HG03439 (cell line): ENCODE results near the gene GAMT.
"Not testable (repeated sequence)": the region's sequence is repeated elsewhere in the genome, so short reads cannot be mapped to it uniquely, and the experiment has no call there.

Experiments
- ATAC-seq: cut with Tn5 transposase; IDR thresholded peaks from one replicate; pipeline ENCODE4 v1.9.1; 2021; ENCODE audit warnings: mild to moderate bottlenecking, moderate library complexity; ENCODE audit not compliant: unreplicated experiment

The GAMT gene

DNA sequence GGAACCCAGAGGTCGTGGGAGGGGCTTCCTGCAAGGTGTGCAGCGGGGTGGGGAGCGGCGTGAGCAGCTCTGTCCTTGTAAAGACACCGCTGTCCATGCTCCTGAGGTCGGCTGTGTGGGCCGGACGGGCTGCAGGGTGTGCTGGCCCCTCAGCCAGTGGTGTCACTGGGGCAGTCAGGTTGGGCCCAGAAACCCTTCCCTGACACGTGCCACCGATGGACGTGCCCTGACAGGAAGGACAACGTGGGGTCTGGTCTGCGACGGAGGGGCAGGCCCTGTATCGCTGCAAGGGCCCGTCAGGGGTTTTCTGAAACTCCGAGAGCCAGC is 32.7 kb upstream of the GAMT start:
- no peak for ATAC-seq

DNA sequence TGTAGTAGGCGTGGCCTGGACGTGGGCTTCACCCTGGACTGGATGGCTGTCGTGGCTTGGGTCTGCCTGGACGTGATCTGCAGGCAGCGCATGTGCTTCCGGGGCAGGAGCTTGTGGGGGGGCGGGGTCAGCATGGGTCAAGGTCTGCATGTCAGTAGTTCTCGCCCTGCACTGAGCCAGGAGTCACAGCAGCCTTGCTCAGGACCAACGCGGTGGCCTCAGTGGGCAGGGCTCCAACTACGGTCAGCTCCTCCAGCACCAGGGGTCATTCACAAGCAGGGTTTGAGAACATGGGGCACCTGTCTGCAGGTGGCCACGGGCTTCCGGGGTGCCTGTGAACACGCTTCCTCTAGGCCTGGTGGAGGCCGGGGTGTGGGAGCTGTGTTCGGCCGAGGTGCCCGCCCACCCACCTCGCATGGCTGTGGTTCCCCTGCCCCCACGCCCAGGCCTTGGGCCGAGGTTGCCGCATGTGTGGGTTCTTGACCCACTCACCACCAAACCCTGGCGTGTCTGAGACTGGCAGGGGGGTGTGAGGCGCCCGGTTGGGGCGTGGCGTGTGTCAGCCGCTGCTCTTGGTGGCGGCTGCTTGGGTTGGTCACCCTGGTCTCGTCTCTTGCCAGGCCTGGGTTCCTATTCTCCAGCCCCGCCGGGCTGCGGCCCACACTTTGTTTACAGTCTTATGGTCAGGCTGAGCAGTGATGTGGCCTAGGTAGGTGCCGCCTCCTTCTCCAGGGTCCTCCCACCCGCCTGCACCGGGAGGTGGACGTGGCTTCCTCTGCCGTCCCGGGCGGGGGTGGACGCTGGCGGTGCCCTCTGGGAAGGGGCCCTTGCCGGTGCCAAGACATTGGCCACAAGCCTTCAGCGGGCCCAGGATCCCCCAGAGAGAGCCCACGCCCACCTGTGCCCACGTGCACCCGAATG is 32.0 kb upstream of the GAMT start:
- ATAC-seq, result no peak

DNA sequence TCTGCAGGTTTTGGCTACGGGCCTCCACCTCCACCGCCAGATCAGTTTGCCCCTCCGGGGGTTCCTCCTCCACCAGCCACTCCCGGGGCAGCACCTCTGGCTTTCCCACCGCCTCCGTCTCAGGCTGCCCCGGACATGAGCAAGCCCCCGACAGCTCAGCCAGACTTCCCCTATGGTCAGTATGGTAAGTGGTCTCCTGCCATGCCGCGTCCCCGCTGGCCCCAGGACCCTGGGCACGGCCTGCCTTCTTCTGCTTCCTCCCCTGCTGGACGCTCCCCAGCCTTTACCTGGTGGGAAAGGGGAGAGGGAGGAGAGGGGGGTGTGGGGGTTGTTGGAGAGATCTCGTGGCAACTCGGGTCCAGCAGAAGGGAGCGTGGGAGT is 31.2 kb upstream of the GAMT start:
- ATAC-seq, result no peak

DNA sequence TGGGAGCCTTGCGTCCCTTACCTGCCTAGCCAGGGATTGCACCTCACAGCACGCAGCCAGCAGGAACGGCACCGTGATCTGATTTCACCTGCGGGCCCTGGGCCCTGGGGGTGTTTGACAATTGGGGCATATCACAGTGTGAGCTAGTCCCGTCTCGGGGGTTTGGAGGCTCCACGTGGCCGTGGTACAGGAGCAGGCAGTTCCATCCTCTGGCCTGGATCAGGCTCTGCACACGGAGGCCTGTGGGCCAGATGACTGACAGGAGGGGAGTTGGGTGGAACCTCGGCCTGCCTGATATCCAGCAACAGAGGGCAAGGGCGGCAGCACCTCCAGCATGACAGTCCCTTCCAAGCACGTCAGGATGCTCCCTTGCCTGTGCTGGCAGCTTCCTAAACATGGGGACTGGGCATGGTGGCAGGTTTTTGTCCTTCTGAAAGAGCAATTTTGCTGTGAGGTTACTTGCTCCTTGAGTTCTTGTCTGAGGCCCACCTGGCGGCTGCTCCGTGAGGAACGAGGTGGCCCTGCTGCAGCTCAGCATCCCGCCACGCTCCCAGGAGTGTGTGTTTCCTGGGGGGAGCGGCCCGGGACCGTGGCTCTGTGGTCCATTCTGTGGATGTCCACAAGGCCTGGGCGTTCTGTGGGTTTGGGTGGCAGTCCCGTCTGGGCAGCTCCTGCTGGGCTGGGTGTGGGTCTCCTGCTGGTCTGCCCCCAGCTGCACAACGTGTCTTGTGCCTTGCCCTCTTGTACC is 30.6 kb upstream of the GAMT start:
- ATAC-seq, result no peak

DNA sequence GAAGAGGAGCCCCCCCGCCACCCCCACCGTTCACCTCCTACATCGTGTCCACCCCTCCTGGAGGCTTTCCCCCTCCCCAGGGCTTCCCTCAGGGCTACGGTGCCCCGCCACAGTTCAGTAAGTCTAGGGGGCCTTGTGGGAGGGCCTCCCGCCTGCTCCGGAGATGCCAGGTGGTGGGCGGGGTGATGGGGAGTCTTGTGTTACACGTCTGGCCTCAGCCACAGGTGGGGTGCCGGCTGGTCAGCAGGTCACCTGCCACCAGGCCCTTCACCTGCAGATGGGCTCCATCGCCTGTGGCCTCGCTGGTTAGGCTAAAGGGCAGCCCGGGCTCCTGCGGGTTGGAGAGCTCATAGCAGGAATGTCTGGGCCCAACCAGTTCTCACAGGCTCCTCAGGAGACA is 28.9 kb upstream of the GAMT start:
- no peak for ATAC-seq

DNA sequence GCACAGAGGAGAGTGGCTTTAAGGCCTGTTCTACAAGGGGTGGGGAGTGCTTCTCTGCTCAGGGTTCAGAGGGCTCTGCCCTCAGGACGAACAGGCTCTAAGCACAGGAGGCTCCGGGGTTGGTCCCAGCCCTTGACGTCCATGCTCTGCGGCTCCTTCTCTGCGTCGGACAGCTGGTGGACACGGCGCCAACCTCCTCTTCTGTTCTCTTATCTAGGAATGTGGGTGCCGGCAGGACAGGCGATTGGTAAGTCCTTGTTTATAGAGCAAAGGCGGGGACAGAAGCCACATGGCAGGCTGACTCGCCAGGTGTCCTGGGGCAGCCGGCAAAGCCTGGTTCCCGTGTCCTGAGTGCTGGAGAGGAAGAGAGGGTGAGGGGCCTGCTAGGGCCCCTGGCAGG is 28.4 kb upstream of the GAMT start:
- ATAC-seq, result no peak

DNA sequence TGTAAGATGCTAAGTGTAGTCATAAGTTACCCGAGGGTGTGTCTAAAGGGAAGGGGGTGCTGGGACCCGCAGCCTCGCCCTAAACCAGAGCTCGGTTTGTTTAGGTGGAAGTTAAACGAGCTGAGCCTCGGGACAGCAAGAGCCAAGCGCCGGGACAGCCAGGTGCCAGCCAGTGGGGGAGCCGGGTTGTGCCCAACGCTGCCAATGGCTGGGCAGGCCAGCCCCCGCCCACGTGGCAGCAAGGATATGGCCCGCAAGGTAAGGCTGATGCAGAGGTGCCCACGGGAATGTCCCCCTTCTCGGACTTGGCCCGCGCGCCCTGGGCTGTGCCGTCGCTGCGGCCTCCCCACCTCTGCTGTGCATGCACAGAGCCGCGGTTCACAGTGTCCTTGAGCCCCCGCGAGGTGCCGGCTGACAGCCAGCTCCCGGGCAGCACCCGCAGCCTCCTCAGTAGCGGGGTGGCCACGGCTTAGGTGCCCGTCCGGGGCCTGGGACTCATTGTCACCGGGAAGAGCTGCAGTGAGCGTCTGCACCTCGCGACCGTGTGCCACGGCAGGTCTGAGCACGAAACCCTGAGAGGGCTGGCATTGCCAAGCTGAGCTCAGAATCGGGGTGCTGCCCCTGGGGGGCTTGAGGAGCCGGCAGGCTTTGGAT is 27.5 kb upstream of the GAMT start:
- no peak for ATAC-seq

DNA sequence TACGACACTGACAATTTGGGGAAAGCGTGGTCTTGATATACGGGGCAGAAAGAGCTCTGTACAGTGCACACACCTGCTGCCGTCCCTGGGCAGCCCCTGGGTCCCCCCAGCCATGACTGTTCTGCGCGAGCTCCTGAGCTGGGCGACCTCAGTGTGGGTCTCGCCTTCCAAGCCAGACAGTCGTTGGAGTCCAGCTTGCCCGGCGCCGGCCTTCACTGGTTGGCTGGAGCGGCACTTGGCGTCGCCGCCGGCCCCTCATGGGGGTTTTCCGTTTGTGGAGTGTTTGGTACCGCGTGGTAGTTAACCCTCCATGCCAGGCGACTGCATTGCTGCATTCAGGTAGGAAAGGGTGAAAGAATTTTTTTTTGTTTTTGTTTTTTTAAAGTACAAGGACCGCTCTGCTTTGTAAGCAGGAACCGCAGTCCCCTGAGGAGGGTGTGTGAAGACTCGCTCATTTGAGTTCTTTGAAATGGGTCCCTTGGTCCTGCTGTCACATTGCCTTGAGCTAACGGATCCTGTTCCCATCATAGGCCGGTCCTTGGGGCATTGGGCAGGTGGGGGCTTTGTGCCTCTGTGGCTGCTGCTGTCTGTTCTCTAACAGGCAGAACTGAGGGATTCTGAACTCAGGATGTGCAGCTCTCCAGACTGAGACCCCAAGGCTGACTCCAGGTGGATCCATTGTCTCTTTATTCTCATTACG is 26.0 kb upstream of the GAMT start:
- ATAC-seq, result no peak

DNA sequence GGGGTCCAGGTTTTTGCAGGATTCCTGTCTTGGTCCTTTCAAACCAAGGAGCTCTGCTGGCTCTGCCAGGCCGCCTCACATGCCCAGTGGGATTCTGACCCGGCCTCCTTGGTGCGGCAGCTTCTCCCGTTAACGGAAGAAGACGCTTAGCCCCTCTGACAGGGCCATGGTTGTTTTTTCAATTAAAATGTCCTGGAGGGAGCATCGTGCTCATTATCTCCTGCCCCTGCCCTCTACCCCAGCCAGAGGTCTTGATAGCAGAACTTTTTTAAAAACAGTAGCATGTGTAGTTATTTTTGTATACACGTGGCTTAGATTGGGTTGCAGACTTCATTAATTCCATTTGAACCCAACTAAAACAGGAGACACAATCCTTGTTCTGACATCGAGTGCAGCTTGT is 25.4 kb upstream of the GAMT start:
- ATAC-seq, result no peak

DNA sequence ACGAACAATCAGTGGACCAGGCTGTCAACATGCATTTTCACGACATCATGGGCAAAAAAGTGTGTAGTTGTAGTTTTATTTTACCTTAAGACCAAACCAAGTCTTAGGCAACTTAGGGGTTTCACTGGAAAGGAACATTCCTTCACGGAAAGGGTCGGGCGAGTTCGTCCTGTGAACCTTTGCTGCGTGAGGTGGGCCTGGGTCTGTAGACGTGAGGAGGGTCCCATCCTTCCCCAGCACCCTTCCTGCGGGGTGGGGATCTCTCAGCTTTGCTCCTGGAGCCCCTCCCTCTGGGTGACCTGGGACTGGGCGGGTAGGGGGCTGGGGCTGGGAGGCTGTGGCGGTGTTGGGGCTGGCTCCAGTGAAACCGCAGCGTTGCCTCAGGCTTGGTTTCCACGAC is 24.6 kb upstream of the GAMT start:
- no peak for ATAC-seq

DNA sequence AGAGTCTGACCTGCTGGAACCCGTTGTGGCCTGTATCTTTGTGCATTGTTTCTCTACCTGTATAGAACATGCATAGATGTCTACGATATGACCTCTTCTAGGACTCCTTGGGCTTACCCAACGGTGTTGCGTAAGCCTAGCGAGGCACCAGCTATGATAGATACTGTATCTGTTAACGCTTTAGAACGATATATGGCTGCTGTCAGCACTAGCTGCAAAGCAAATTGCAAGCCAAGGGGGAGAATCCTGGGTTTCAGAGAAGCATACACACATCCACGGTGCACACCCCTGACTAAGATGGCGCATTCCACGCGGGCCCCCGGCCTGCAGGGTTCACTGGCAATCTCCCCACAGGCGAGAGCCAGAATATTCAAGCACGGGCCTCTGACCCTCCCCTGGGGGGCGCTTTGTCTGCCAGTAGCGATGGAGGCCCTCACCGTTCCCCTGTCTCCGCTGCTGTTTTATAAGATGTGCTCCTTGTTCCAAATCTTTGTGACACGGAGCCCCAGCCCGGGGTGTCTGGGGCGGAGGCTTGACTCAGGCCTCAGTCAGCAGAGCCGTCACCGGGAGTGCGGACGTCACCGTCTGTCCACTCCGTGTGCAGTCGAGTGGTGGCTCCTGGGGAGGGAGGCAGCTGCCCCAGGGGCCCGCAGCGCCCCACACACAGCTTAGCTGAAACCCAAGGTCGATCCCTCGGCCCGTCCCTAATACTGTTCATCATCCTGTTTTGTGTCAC is 23.9 kb upstream of the GAMT start:
- ATAC-seq, result no peak

DNA sequence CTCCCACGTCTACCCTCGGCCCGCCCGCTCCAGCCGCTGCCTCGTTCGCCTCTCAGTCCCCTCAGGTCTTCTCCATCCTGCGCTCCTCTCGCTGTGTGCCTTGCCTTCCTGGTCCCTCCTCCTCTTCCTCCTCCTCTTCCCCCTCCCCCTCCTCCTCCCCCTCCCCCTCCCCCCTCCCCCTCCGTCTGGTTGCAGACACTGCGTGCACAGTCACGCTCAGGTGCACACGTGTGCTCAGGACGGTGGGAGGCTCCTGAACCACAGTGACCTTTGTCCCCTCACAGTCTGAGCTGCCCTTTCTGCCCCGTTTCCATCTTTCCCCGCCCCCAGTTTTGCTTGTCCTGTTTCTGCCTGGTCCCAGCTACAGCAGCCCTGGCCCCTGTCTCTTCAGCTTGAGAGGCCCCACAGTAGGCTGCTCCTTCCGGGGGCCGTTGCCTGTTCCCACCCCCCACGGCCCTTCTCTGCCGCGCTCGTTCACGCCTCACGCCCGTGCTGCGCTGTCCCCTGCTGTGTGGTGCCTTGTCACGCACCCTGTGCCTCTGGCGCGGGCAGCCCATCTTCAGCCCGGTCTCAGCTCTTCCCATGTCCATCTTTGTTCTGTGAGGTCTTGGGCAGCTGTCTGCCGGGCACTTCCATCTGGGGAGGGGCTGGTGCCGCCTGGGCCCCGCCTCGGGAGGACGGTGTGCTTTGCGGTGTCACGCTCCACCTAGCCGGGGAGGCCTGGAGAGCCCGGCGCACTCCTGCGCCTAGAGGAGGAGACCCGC is 23.0 kb upstream of the GAMT start:
- no peak for ATAC-seq

DNA sequence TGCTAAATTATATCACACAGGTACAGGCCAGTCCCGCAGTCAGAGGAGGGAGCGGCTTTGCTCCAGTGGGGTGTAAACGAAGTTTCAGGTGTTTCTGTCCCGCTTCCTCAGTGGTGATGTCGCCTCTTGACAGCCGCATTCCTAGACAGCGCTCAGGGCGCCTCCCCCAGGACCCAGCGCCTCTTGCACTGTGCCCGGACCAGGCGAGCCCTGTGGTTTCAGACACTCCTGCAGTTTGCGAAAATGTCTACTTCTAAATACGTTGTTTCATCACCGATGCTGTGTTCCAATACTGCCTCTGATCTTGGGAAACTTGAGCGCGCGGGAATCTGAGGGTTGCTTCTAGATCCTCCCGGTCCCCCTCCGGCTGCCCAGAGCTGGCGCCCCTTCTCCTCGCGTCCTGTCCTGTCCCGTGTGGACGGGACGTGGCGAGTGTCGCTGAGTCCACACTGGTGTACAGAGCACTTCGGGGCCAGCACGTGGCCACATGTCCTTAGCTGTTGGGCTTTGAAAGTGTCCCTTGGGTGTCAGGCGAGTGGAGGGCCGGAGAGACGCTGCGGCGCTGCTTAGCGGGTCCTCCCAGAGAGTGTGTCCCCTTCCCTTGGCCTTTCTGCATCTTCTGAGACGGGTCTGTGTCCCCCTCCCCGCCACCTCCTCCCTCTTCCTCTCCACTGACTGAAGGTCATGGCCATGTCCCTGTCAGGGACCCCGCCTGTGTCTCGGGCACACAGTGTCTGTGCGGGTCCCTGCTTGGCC is 22.3 kb upstream of the GAMT start:
- ATAC-seq, result no peak

DNA sequence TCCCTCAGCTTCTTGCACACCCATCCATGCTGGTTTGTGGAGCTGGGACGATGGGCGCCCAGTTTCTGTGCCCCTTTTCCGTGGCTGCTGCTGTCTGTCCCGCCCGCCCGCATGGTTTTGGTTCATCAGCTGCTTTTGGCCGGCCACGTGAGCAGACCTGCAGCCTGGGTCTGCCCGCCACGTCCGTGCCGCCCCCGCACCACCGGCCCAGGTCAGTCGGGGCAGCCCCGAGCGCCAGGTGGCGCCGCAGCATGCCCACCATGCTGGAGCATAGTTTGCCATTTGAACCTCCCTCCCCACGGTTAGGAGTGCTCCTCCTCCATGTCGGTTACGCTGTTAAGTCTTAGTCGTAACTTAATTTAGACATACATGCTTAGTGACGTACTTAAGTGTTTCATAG is 21.6 kb upstream of the GAMT start:
- ATAC-seq, result no peak

DNA sequence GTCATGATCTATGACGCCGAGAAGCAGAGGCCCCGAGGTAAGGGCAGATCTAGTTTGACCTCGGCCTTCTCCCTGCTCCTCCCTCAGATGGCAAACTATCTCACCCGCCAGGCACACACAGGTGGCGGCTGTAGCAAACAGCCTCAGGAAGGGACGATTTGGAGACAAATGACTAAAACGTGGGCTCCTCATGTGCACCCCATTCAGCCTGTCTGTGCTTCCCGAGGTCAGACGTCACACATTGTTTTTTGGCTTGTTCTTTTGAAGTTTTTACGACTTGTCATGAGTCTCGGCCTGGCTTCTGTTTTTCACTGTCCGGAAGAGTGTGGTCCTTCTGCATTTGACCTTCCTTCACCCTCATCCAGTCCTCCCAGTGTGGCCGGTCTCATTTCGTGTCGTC is 21.0 kb upstream of the GAMT start:
- no peak for ATAC-seq

DNA sequence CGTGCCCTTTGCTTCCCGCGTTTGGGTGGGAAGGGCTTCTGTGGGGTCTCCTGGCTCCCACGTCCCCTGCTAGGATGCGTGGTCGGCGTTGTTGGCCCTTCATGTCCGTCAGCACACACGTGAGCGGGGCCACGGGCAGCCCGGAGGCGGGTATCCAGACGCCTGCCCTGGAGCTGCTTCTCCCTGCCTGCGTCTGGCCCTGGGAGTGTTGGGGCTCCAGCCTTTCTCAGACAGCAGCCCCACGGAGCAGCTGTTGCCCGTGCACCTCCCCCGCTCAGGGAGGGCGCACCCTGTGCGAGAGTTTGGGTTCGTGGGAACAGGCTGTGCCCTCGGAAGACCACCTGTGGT is 20.6 kb upstream of the GAMT start:
- ATAC-seq, result no peak

DNA sequence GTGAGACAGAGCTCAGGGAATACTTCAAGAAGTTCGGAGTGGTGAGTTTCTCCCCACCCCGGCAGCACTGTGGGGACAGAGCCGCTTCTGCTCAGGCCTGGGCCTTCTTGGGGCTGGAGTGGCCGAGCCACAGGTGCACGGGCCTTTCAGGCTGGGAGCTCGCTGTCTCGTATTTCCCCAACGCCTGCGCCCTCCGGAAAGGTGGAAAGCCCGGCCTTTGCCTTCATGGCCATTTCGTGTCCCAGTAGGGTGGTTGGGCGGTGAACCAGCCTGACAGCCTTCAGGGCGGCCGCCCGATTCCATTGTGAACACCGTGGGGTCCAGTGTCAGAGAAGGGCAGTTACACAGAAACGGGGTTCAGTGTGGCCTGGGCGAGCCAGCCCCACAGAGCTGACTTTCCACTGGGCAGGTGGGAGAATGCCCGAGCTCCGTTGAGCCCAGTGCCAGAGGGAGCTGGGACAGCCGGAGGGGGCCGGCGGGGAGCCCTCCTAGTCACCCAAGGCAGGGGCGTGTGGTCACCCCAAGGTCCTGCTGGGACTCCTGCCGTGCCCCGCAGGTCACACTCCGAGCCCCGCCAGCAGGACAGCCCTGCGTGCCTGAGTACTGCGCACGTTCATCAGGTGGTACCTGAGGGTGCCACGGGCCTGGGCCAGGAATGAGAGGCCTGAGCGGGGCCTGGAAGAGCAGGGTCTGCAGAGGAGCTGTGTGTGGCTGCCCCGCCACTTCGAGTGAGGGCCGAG is 20.0 kb upstream of the GAMT start:
- no peak for ATAC-seq

DNA sequence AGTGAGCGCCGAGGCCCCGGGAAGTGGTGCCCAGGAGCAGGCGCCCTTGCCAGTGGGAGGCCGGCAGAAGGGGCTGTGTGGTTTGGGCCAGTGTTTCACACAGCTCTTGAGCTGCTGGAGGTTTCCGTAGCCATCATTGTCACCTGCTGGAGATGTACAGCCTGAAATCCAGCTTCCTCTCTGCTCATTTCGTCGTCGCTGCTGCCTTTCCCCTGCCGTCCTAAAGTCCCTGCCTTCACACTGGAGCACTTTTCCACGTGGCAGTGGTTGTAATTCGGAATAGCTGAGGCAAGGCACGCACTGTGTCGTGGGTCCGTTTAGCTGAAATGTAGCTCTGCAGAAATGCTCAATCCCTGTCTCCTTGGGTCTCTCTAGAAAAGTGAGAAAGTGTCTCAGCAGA is 19.2 kb upstream of the GAMT start:
- ATAC-seq, result no peak

DNA sequence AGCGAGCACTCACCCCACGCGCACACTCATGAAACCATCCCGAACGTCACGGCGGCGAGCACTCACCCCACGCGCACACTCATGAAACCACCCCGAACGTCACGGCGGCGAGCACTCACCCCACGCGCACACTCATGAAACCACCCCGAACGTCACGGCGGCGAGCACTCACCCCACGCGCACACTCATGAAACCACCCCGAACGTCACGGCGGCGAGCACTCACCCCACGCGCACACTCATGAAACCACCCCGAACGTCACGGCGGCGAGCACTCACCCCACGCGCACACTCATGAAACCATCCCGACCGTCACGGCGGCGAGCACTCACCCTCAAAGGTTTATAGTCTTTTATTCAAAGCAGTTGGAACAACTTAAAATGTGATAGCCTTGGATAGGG is 18.7 kb upstream of the GAMT start:
- ATAC-seq, result not testable (repeated sequence)
